Endothelial cell of umbilical vein (primary cell): ENCODE data around the gene MGP. TPM values are rescaled to one million over a fixed set of nuclear protein-coding genes. Genes with fewer than 3 reads are reported as not detected.

Experiments used
- BruUV-seq: library from RNA; stranded (reverse); fragments of 400-500 nt; replicated peaks from 2 replicates; lab custom pipeline; 2021; lab: Mats Ljungman, UMichigan
- CTCF ChIA-PET: fragments of 300-600, 350-600 bp; sonication (Branson Sonifier 250); formaldehyde crosslinking; loops from one replicate; lab custom pipeline; 2021; ENCODE audit warnings: antibody characterized with exemption, inconsistent platforms; lab: Charles Lee
- POLR2A ChIA-PET: fragments of 300-600, 350-600 bp; sonication (Branson Sonifier 250); formaldehyde crosslinking; loops from one replicate; lab custom pipeline; 2021; ENCODE audit warnings: antibody characterized with exemption, inconsistent platforms; lab: Charles Lee
- DNase-seq: peaks from one replicate; pipeline ENCODE4 v3.0.0-alpha.2; 2011; ENCODE audit warnings: low read depth, low spot score
- FAIRE-seq: peaks from 2 replicates; lab custom pipeline; 2011; peaks lifted over from hg19 to GRCh38; lab: Jason Lieb, UNC
- H2AFZ ChIP-seq: 2 replicates; pipeline ENCODE4 v1.6.0; 2012; ENCODE audit warnings: low read depth, low read length, control low read depth, inconsistent platforms
- H3K27ac ChIP-seq: 2 replicates; pipeline ENCODE4 v1.5.1; 2011; ENCODE audit warnings: low read depth, mild to moderate bottlenecking, control low read depth, low read length, moderate library complexity; ENCODE audit not compliant: insufficient read depth
- H3K27me3 ChIP-seq, 2 experiments: 2 replicates each; pipeline versions ENCODE4 v1.6.0 to v1.6.1; 2011; ENCODE audit warnings: low read length in 2 of 2, mixed read lengths in 1 of 2; ENCODE audit not compliant: control insufficient read depth in 2 of 2, insufficient read depth in 2 of 2
- H3K36me3 ChIP-seq, 2 experiments: 2 replicates in 1 of 2; 3 replicates in 1 of 2; pipeline ENCODE4 v1.5.1; 2011; ENCODE audit warnings: low read length in 2 of 2, mild to moderate bottlenecking in 1 of 2, moderate library complexity in 1 of 2; ENCODE audit not compliant: control insufficient read depth in 2 of 2, insufficient read depth in 2 of 2; ENCODE audit errors: extremely low read depth in 1 of 2
- H3K4me1 ChIP-seq: 3 replicates; pipeline ENCODE4 v1.5.1; 2011; ENCODE audit warnings: mild to moderate bottlenecking, low read length; ENCODE audit not compliant: control insufficient read depth, insufficient read depth; ENCODE audit errors: extremely low read depth
- H3K4me2 ChIP-seq: 2 replicates; pipeline ENCODE4 v1.6.1; 2011; ENCODE audit warnings: low read length, control low read depth, mixed read lengths; ENCODE audit not compliant: insufficient read depth
- H3K4me3 ChIP-seq, 3 experiments: fragments of 200-600 bp in 1 of 3; sonication (generic), shearing (Covaris generic) in 1 of 3; replicated peaks in 1 of 3; 2 replicates each; pipeline ENCODE4 v1.5.1; 2011 to 2016; ENCODE audit warnings: control low read depth in 3 of 3, low read length in 3 of 3, mild to moderate bottlenecking in 2 of 3, inconsistent platforms in 1 of 3, low read depth in 1 of 3, moderate library complexity in 1 of 3; ENCODE audit not compliant: insufficient read depth in 1 of 3
- H3K79me2 ChIP-seq: 2 replicates; pipeline ENCODE4 v1.6.0; 2012; ENCODE audit warnings: low read length, inconsistent platforms; ENCODE audit not compliant: control insufficient read depth, insufficient read depth
- H3K9ac ChIP-seq: replicated peaks from 2 replicates; pipeline ENCODE3; 2011; ENCODE audit warnings: low read length, control low read depth; ENCODE audit not compliant: insufficient read depth; ENCODE audit errors: extremely low read depth
- H3K9me1 ChIP-seq: replicated peaks from 3 replicates; pipeline ENCODE4 v1.6.0; 2011; ENCODE audit warnings: mild to moderate bottlenecking, low read length; ENCODE audit not compliant: control insufficient read depth, insufficient read depth; ENCODE audit errors: extremely low read depth
- H3K9me3 ChIP-seq: replicated peaks from 2 replicates; pipeline ENCODE4 v1.5.1; 2012; ENCODE audit warnings: low read length, inconsistent platforms; ENCODE audit not compliant: control insufficient read depth, insufficient read depth
- H4K20me1 ChIP-seq: replicated peaks from 2 replicates; pipeline ENCODE3; 2011; ENCODE audit warnings: mild to moderate bottlenecking, low read length; ENCODE audit not compliant: control insufficient read depth, insufficient read depth; ENCODE audit errors: extremely low read depth
- CTCF ChIP-seq, 2 donors: IDR thresholded peaks; 1 replicate in 1 of 2; 2 replicates in 1 of 2; pipeline ENCODE4 v1.5.1; 2011; ENCODE audit warnings: low read length in 2 of 2, mild to moderate bottlenecking in 2 of 2, moderate library complexity in 2 of 2, control low read depth in 1 of 2, inconsistent platforms in 1 of 2, low read depth in 1 of 2; ENCODE audit not compliant: insufficient read depth in 1 of 2; ENCODE audit errors: extremely low read depth in 1 of 2
- EZH2 ChIP-seq: IDR thresholded peaks from 2 replicates; pipeline ENCODE4 v1.6.1; 2012; ENCODE audit warnings: borderline replicate concordance, low read depth, mild to moderate bottlenecking, moderate library complexity, low read length, inconsistent platforms; ENCODE audit not compliant: severe bottlenecking
- FOS ChIP-seq: IDR thresholded peaks from 2 replicates; pipeline ENCODE4 v1.6.1; 2011; ENCODE audit warnings: mild to moderate bottlenecking, low read length, moderate library complexity, borderline replicate concordance; ENCODE audit not compliant: insufficient read depth
- GATA2 ChIP-seq: IDR thresholded peaks from 2 replicates; pipeline ENCODE4 v1.7.0; 2011; ENCODE audit warnings: low read depth, mild to moderate bottlenecking, moderate library complexity, mixed read lengths, low read length; ENCODE audit not compliant: insufficient read length, insufficient read depth
- JUN ChIP-seq: IDR thresholded peaks from 2 replicates; pipeline ENCODE4 v1.6.1; 2011; ENCODE audit warnings: borderline replicate concordance, low read depth; ENCODE audit not compliant: insufficient read length, insufficient read depth
- MAX ChIP-seq: IDR thresholded peaks from 2 replicates; pipeline ENCODE4 v1.6.1; 2011; ENCODE audit not compliant: insufficient read depth, insufficient read length
- MYC ChIP-seq: IDR thresholded peaks from one replicate; pipeline ENCODE4 v1.6.1; 2011; ENCODE audit warnings: mild to moderate bottlenecking, low read depth, low read length
- POLR2A ChIP-seq: IDR thresholded peaks from 2 replicates; pipeline ENCODE4 v1.6.1; 2012; ENCODE audit warnings: low read depth, mild to moderate bottlenecking, control low read depth, low read length
- POLR2AphosphoS5 ChIP-seq: IDR thresholded peaks from 2 replicates; pipeline ENCODE4 v1.6.1; 2012; ENCODE audit warnings: low read depth, mild to moderate bottlenecking, control low read depth, low read length, moderate library complexity; ENCODE audit not compliant: insufficient read depth
- dilution Hi-C: fragments of 300-500 bp; cut with MboI; formaldehyde crosslinking; loops from one replicate; pipeline ENCODE4 v1.15.0; 2019; ENCODE audit warnings: low sequenced_read_pairs; ENCODE audit not compliant: extremely low pct_ligation_motif_present
- intact Hi-C: fragments of 100-400 bp; cut with micrococcal nuclease; formaldehyde crosslinking; loops from one replicate; pipeline ENCODE4 v1.10.0; 2022
- polyA plus RNA-seq, 4 experiments: library from polyadenylated mRNA; depleted of rRNA in 3 of 4; stranded (reverse) in 3 of 4; unstranded in 1 of 4; fragments of >200 nt; gene quantifications; 2 replicates each; pipeline versions ENCODE4 v1.2.1 to v1.2.3, GENCODE V29; 2011 to 2012; ENCODE audit warnings: missing spikeins in 1 of 4
- total RNA-seq: library from RNA; stranded (reverse); gene quantifications from 2 replicates; pipeline ENCODE4 v1.2.3, GENCODE V29; 2021

The MGP gene
- total and polyA plus RNA-seq, 2 donors (not counting 3 experiments of a cell fraction or from before 2014, with no cell fraction given) = 284 to 479 TPM

GRCh38 chr12:14843425-14843887, 42.2 kb downstream of the MGP start, which contains the start of gene ART4:
ART4 (minus strand) TSS chr12:14843526; CDS start chr12:14843113, 413 bp downstream.
- H3K79me2 ChIP-seq = peaks cover 18% of the 10 kb centered on the region
- DNase-seq (peak; percentile 96), FAIRE-seq (peak; percentile 67)
- intact Hi-C loops (loop anchor here (1.0 kb wide), 2 partner anchors 8 to 69 kb away; a partner anchor contains a TSS), dilution Hi-C loops (no loop called here)
- H3K9ac ChIP-seq = peak within 1 kb of the TSS; percentile 86
- peak within 1 kb of the TSS; percentile 60 for H3K27ac ChIP-seq
- H3K4me1 ChIP-seq = peaks cover 54% of the 10 kb centered on the region
- peak within 1 kb of the TSS; percentile 22 to 85 (median 49) for H3K4me3 ChIP-seq
- no peaks in the 10 kb centered on the region for H3K9me3 ChIP-seq
- BruUV-seq = no TSS peak
- TF ChIP-seq GATA2 (peak; percentile 85), POLR2A (peak; percentile 64), CTCF (IDR thresholded peaks at IDR 0.05; ENCODE audit: extremely low read depth in 1 of 2, insufficient read depth in 1 of 2, low read depth in 1 of 2, low read length in 2 of 2) (no peak), JUN (no peak), MYC (no peak), MAX (peak; percentile 28), POLR2AphosphoS5 (peak; percentile 66), FOS (no peak), EZH2 (no peak)
- H3K27me3 ChIP-seq = no peaks in the 10 kb centered on the region
- CTCF ChIA-PET = interaction anchor here (0.7 to 3.4 kb wide), 6 partner anchors 10 to 378 kb away, joined by 3 to 17 read pairs (median 13); partner anchors contain the start of gene RERG
- peak within 1 kb of the TSS; percentile 75 for H2AFZ ChIP-seq
- peaks cover 0 to 6% of the 10 kb centered on the region in 2 experiments for H3K36me3 ChIP-seq
- H4K20me1 ChIP-seq = no peaks in the 10 kb centered on the region
- H3K4me2 ChIP-seq = peak within 1 kb of the TSS; percentile 98
- POLR2A ChIA-PET = no interaction called here
- H3K9me1 ChIP-seq = no peaks in the 10 kb centered on the region
